GM12801 (cell line): ENCODE measurements around the gene MS4A7.

Experiments used
- CTCF ChIP-seq: IDR thresholded peaks from one replicate; pipeline ENCODE4 v1.5.1; 2011; ENCODE audit warnings: control low read depth; ENCODE audit not compliant: insufficient read length; ENCODE audit errors: extremely low read depth

MS4A7 gene

DNA sequence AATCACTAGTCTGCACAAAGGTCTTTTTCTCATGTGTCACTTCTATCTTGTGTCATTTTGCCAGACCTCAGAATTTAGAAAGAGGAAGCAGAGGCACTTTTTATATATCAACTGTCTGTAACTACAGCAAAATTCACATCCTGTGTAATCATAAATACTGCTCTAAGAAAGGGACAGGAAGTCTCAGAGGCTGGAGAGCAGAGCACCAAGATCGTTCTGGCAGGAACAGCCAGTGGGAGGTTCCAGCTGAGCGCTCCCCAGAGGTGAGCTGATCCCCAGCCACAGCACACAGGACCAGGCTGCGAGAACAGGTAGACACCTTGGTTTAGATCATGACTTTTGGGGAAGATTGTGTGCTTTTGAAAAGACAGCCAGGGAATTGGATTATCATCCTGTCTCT is at the start of gene MS4A7:
Gene MS4A7, plus strand, starts transcription at position 179 of the 400 bp plus-strand sequence. CDS start 4,610 bp downstream, outside the sequence.
- TF ChIP-seq CTCF = no peak

- no peak for TF ChIP-seq CTCF
Measured at GRCh38 chr11:60332846-60333245, 45.5 kb upstream of the MS4A7 start.

DNA sequence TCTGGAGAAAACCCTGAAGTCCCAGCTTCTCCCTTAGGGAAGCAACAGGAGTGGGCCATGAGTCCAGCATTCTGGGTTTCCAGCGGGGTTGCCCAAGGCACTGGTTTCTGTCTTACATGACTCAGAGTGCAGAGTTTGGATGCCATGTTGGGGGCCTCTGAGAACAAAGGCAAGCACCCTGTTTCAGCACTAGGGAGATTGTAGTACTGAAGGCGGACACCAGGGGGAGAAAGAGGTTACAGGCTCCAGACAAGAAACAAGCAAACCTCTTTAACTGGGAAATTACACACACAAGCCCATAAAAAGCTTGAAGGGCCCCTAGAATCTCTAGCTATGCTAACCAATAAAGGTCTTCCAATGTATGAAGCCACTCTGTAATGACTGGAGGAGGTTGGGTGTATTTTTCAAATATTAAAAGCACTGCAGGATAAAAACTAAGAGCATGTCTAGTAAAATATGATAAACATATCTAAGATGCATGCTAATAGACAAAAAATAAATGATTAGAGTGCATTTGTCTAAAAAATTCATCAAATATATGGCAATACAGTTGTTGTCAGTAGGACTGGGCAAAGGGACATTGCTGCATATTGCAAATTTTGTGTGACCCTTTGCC is 44.2 kb upstream of the MS4A7 start:
- TF ChIP-seq CTCF = no peak

DNA sequence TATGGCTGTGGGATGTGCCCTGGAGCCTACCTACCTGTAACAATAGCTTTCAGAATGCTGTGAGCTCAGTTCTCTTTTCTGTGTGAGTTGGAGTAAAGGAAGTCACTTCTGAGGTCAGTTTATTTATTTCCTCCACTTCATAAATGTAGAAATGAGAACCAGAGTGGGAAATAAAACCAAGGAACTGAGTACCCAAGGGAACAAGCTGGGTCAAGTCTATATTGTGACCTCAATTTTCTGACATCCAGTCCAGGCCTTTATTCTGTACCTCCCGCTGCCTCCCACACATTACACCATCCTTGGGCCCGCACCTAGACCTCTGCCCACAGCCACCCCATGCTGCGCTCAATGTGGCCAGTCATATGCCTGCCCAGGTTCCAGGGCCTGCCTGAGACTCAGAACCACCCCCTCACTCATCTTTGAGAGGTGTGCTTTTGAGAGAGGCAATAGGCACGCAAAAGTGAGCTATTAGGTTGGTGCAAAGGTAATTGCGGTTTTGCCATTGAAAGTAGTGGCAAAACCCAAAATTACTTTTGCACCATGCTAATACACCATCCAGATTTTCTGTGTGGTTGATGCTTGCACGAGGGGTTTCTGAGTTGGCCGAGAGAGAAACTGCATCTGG is 41.5 kb upstream of the MS4A7 start:
- no peak for TF ChIP-seq CTCF

DNA sequence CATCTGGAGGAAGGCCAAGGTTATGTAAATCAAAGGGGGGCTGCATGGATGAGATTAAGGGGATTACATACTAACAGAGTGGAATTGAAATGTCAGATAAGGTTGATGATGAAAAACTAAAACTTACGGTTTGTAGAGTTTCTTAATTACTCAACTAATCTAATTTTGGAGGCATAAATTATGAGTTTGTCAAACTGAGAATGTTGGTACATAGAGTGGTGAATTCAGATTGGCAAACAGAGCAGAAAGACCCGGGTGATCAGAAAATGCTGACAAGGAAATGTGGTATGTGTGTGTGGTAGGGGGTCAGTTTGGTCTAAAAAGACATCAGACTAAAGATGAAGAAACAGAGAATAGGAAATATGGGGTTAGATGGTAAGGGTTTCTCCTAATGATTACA is 40.3 kb upstream of the MS4A7 start:
- no peak for TF ChIP-seq CTCF

DNA sequence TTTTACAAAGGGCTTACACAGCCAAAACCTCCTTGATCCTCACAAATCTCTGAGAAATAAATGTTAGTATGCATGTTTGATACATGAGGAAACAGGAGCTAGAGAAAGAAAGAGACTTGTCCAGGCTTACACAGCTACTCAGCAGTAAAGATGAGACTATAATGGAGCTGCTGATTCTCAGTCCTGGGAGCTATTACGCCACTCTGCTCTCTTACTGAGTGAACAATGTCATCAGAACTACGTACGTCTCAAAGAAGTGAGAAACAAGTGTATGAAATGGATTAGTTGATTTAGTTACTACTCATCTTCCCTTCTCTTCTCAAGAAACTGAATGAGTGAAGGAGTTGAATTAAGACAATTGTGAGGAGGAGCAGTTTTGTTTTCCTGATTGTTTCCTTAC is 39.0 kb upstream of the MS4A7 start:
- no peak for TF ChIP-seq CTCF

DNA sequence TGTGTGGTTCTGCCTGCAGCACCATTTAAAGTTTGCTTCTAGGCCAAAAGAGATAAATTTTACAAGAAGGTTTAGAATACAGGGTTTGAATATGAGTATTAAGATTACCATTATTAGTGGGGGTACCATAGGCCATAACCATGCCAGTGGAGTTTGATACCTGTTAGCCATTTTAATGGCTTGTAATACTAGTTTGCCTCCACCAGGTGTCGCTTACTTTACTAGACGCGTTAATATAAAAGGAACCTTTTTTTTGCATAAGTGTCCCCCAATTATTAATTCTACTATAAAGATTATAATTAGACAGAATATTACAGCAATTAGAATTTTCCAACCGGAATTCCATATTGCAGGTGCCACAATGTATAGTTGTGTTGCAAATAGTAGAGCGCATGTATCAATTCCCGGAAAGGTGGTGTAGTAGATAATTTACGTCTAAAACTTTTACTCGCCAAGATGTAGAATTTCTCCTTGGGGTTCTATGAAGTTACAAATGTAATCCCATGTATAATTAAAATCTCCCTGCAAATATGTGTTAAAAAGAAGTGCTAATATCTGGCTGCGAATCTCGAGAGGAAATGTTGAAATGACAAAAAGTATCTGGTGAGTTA is 35.1 kb upstream of the MS4A7 start:
- no peak for TF ChIP-seq CTCF
